Activated B cell treated with CpG ODN at 0.5 μM for 24 hours (primary cell): ENCODE data around the gene HPSE2. TPM values are rescaled to one million over a fixed set of nuclear protein-coding genes. Genes with fewer than 3 reads are reported as not detected.

Experiments
- ATAC-seq: fragments of 200-7000 bp; cut with Tn5 transposase; one replicate; pipeline ENCODE4 v1.10.0; 2021; ENCODE audit warnings: low read depth, mild to moderate bottlenecking, moderate library complexity
- CTCF ChIA-PET: fragments of 350-600 bp; sonication (Branson Sonifier 250); formaldehyde crosslinking; loops from one replicate; lab custom pipeline; 2021; ENCODE audit warnings: antibody characterized with exemption; lab: Charles Lee
- POLR2A ChIA-PET: fragments of 350-600 bp; sonication (Branson Sonifier 250); formaldehyde crosslinking; loops from one replicate; lab custom pipeline; 2021; ENCODE audit warnings: antibody characterized with exemption; lab: Charles Lee
- DNase-seq: peaks from one replicate; pipeline ENCODE4 v3.0.0; 2022
- H3K27ac Mint-ChIP-seq: one replicate; pipeline ENCODE4 v1.8.0; 2020; ENCODE audit warnings: mixed read lengths
- H3K27me3 Mint-ChIP-seq: one replicate; pipeline ENCODE4 v1.8.0; 2021; ENCODE audit warnings: mixed read lengths
- H3K36me3 Mint-ChIP-seq: one replicate; pipeline ENCODE4 v1.8.0; 2021; ENCODE audit warnings: low read depth, mixed read lengths
- H3K4me1 Mint-ChIP-seq: one replicate; pipeline ENCODE4 v1.8.0; 2021; ENCODE audit warnings: mixed read lengths
- H3K4me3 Mint-ChIP-seq: one replicate; pipeline ENCODE4 v1.8.0; 2020; ENCODE audit warnings: mild to moderate bottlenecking, mixed read lengths
- H3K9me3 Mint-ChIP-seq: one replicate; pipeline ENCODE4 v1.8.0; 2020; ENCODE audit warnings: mixed read lengths
- CTCF ChIP-seq: fragments of 200-600 bp; IDR thresholded peaks from one replicate; pipeline ENCODE4 v1.8.0; 2022; ENCODE audit warnings: antibody characterized with exemption, mild to moderate bottlenecking
- intact Hi-C: fragments of 100-400 bp; cut with micrococcal nuclease; formaldehyde crosslinking; loops from one replicate; pipeline ENCODE4 v1.15.1; 2024
- total RNA-seq: library from RNA; stranded (reverse); gene quantifications from 2 replicates; pipeline ENCODE4 v1.2.3, GENCODE V29; 2022

The HPSE2 gene
- total RNA-seq, 1 donor from 2014 or later = not detected

GRCh38 chr10:98878418-98878817 is 357.2 kb downstream of the HPSE2 start:
- H3K27ac Mint-ChIP-seq = no peak overlapping the region
- no peaks in the 10 kb centered on the region for H3K36me3 Mint-ChIP-seq
- ATAC-seq (no peak), DNase-seq (no peak)
- intact Hi-C loops = no loop called here
- H3K27me3 Mint-ChIP-seq = peaks cover 11% of the 10 kb centered on the region
- POLR2A ChIA-PET = no interaction called here
- H3K9me3 Mint-ChIP-seq = no peaks in the 10 kb centered on the region
- no peak overlapping the region for H3K4me3 Mint-ChIP-seq
- H3K4me1 Mint-ChIP-seq = no peaks in the 10 kb centered on the region
- CTCF ChIA-PET = no interaction called here
- TF ChIP-seq CTCF = no peak

- ChIA-PET CTCF (no interaction called here), POLR2A (no interaction called here)
- Mint-ChIP-seq H3K27ac (no peak overlapping the region), H3K4me1 (no peaks in the 10 kb centered on the region), H3K4me3 (no peak overlapping the region), H3K36me3 (no peaks in the 10 kb centered on the region), H3K27me3 (peaks cover 6% of the 10 kb centered on the region), H3K9me3 (peaks cover 8% of the 10 kb centered on the region)
- intact Hi-C loops = no loop called here
- ATAC-seq = no peak
- TF ChIP-seq CTCF = no peak
- no peak for DNase-seq
Observed at GRCh38 chr10:98861962-98862361, 373.7 kb downstream of the HPSE2 start.

- CTCF ChIA-PET = no interaction called here
- POLR2A ChIA-PET = no interaction called here
- Mint-ChIP-seq H3K4me3 (no peak overlapping the region), H3K27me3 (peaks cover 9% of the 10 kb centered on the region), H3K27ac (no peak overlapping the region), H3K9me3 (no peaks in the 10 kb centered on the region), H3K36me3 (no peaks in the 10 kb centered on the region), H3K4me1 (no peaks in the 10 kb centered on the region)
- TF ChIP-seq CTCF = no peak
- no peak for DNase-seq
- intact Hi-C loops = loop anchor here (5.0 kb wide), 1 partner anchor 389 kb away; no protein-coding TSS in a partner anchor
- no peak for ATAC-seq
Observed at GRCh38 chr10:98858525-98858924, 377.1 kb downstream of the HPSE2 start.

- ChIA-PET CTCF (interaction anchor here (0.8 kb wide), 1 partner anchor 22 kb away, joined by 3 read pairs; no protein-coding TSS in a partner anchor), POLR2A (no interaction called here)
- no peak for DNase-seq
- intact Hi-C loops = loop anchor here (5.0 kb wide), 1 partner anchor 392 kb away; no protein-coding TSS in a partner anchor
- Mint-ChIP-seq H3K27me3 (peaks cover 10% of the 10 kb centered on the region), H3K27ac (no peak overlapping the region), H3K36me3 (no peaks in the 10 kb centered on the region), H3K4me3 (no peak overlapping the region), H3K9me3 (no peaks in the 10 kb centered on the region), H3K4me1 (no peaks in the 10 kb centered on the region)
- TF ChIP-seq CTCF = no peak
- no peak for ATAC-seq
Observed at GRCh38 chr10:98855403-98856189, 380.1 kb downstream of the HPSE2 start.

- ATAC-seq (no peak), DNase-seq (no peak)
- no peak overlapping the region for H3K27ac Mint-ChIP-seq
- POLR2A ChIA-PET = no interaction called here
- H3K9me3 Mint-ChIP-seq = no peaks in the 10 kb centered on the region
- CTCF ChIA-PET = interaction anchor here (1.1 kb wide), 1 partner anchor 18 kb away, joined by 3 read pairs; no protein-coding TSS in a partner anchor
- intact Hi-C loops = no loop called here
- H3K36me3 Mint-ChIP-seq = no peaks in the 10 kb centered on the region
- H3K4me3 Mint-ChIP-seq = no peak overlapping the region
- TF ChIP-seq CTCF = no peak
- peaks cover 11% of the 10 kb centered on the region for H3K27me3 Mint-ChIP-seq
- H3K4me1 Mint-ChIP-seq = no peaks in the 10 kb centered on the region
Observed at GRCh38 chr10:98852686-98853085, 383.0 kb downstream of the HPSE2 start.
